ENCODE results near the gene MESD. TPM values are rescaled to one million over a fixed set of nuclear protein-coding genes. Genes with fewer than 3 reads are reported as not detected.

Gene MESD
- total RNA-seq, 1 experiment from 2014 or later: 21.9 TPM

DNA sequence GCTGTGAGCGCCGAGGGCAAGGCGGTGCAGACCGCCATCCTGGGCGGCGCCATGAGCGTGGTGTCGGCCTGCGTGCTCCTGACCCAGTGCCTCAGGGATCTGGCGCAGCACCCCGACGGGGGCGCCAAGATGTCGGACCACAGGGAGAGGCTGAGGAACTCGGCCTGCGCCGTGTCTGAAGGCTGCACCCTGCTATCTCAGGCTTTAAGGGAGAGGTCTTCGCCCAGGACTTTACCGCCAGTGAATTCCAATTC is 13.4 kb upstream of the MESD start:
- DNase-seq: no peak
- BruUV-seq (replicated peaks): no TSS peak
- TF ChIP-seq EZH2 (IDR thresholded peaks at IDR 0.05; ENCODE audit: low read depth): no peak
- TF ChIP-seq, protein P1, sequence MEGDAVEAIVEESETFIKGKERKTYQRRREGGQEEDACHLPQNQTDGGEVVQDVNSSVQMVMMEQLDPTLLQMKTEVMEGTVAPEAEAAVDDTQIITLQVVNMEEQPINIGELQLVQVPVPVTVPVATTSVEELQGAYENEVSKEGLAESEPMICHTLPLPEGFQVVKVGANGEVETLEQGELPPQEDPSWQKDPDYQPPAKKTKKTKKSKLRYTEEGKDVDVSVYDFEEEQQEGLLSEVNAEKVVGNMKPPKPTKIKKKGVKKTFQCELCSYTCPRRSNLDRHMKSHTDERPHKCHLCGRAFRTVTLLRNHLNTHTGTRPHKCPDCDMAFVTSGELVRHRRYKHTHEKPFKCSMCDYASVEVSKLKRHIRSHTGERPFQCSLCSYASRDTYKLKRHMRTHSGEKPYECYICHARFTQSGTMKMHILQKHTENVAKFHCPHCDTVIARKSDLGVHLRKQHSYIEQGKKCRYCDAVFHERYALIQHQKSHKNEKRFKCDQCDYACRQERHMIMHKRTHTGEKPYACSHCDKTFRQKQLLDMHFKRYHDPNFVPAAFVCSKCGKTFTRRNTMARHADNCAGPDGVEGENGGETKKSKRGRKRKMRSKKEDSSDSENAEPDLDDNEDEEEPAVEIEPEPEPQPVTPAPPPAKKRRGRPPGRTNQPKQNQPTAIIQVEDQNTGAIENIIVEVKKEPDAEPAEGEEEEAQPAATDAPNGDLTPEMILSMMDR (conservative IDR thresholded peaks at IDR 0.05): no peak
- Histone ChIP-seq H2AFZ (no peak overlapping the region), H4K20me1 (ENCODE audit: insufficient read depth) (no peaks in the 10 kb centered on the region; the same call in 1 of the 2 replicates), H3K79me2 (ENCODE audit: low read depth) (peaks cover 63% of the 10 kb centered on the region), H3K9me3 (ENCODE audit: insufficient read depth, low read depth) (no peaks in the 10 kb centered on the region), H3K9me2 (ENCODE audit: insufficient read depth) (no peaks in the 10 kb centered on the region), H3K4me2 (peak overlapping the region; percentile 93), H3K4me3 (peak overlapping the region; percentile 76; the same call in 1 of the 2 replicates), H3K27me3 (ENCODE audit: insufficient read depth, low read depth) (no peaks in the 10 kb centered on the region), H3K27ac (no peak overlapping the region), H3K4me1 (replicated peaks; ENCODE audit: insufficient read depth) (peaks cover 18% of the 10 kb centered on the region), H3K36me3 (ENCODE audit: low read depth) (no peaks in the 10 kb centered on the region), H3F3A (ENCODE audit: insufficient read depth, low read depth) (peaks cover 19% of the 10 kb centered on the region)
- intact Hi-C loops (cut with micrococcal nuclease; ENCODE audit: unreplicated experiment): loop anchor here (5.0 kb wide), 1 partner anchor 104 kb away; no protein-coding TSS in a partner anchor
- ChIA-PET CTCF (no interaction called here), POLR2A (ENCODE audit: unreplicated experiment) (no interaction called here)

DNA sequence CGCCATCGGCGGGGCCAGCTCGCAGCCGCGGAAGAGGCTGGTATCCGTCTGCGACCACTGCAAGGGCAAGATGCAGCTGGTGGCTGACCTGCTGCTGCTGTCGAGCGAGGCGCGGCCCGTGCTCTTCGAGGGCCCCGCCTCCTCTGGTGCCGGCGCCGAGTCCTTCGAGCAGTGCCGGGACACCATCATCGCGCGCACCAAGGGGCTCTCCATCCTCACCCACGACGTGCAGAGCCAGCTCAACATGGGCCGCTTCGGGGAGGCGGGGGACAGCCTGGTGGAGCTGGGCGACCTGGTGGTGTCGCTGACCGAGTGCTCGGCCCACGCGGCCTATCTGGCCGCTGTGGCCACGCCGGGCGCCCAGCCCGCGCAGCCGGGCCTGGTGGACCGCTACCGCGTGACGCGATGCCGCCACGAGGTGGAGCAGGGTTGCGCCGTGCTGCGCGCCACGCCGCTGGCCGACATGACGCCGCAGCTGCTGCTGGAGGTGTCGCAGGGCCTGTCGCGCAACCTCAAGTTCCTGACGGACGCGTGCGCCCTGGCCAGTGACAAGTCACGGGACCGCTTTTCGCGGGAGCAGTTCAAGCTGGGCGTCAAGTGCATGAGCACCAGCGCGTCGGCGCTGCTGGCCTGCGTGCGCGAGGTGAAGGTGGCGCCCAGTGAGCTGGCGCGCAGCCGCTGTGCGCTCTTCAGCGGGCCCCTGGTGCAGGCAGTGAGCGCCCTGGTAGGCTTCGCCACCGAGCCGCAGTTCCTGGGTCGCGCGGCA is 12.9 kb upstream of the MESD start:
- intact Hi-C loops (cut with micrococcal nuclease; ENCODE audit: unreplicated experiment): loop anchor here (5.0 kb wide), 1 partner anchor 105 kb away; no protein-coding TSS in a partner anchor
- TF ChIP-seq, protein P1 (conservative IDR thresholded peaks at IDR 0.05): no peak
- TF ChIP-seq EZH2 (IDR thresholded peaks at IDR 0.05; ENCODE audit: low read depth): no peak
- BruUV-seq (replicated peaks): no TSS peak
- Histone ChIP-seq H3K9me3 (ENCODE audit: insufficient read depth, low read depth) (no peaks in the 10 kb centered on the region), H3K9me2 (ENCODE audit: insufficient read depth) (no peaks in the 10 kb centered on the region), H3K4me1 (replicated peaks; ENCODE audit: insufficient read depth) (peaks cover 18% of the 10 kb centered on the region), H2AFZ (no peak overlapping the region; the same call in 1 of the 2 replicates), H3K27me3 (ENCODE audit: insufficient read depth, low read depth) (no peaks in the 10 kb centered on the region), H3K36me3 (ENCODE audit: low read depth) (no peaks in the 10 kb centered on the region), H3K79me2 (ENCODE audit: low read depth) (peaks cover 58% of the 10 kb centered on the region), H3K4me2 (peak overlapping the region; percentile 93), H4K20me1 (ENCODE audit: insufficient read depth) (no peaks in the 10 kb centered on the region; the same call in 1 of the 2 replicates), H3F3A (ENCODE audit: insufficient read depth, low read depth) (peaks cover 19% of the 10 kb centered on the region), H3K4me3 (peak overlapping the region; percentile 76), H3K27ac (no peak overlapping the region)
- ChIA-PET CTCF (no interaction called here), POLR2A (ENCODE audit: unreplicated experiment) (no interaction called here)
- DNase-seq: no peak

DNA sequence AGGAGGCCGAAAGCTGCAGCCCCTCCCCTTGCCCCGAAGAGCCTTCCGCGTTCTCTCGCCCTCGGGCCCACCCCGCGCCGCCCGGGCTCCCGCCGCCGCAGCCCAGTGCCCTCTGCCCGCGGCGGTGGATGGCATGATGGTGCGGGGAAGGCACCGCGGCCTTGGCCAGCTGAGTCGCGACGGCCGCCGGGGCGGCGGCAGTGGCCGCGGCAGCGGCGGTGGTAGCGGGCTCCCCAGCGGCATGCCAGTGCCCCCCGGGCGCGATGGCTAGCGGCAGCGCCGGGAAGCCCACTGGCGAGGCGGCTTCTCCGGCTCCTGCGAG is 12.4 kb upstream of the MESD start:
- no peaks in the 10 kb centered on the region for H3K9me2 ChIP-seq (ENCODE audit: insufficient read depth)
- H3K36me3 ChIP-seq (ENCODE audit: low read depth): no peaks in the 10 kb centered on the region
- H3K4me1 ChIP-seq (replicated peaks; ENCODE audit: insufficient read depth): peaks cover 18% of the 10 kb centered on the region
- peaks cover 19% of the 10 kb centered on the region for H3F3A ChIP-seq (ENCODE audit: insufficient read depth, low read depth)
- CTCF ChIA-PET: no interaction called here
- intact Hi-C loops (cut with micrococcal nuclease; ENCODE audit: unreplicated experiment): loop anchor here (5.0 kb wide), 1 partner anchor 105 kb away; no protein-coding TSS in a partner anchor
- TF ChIP-seq, protein P1 (conservative IDR thresholded peaks at IDR 0.05): no peak
- TF ChIP-seq EZH2 (IDR thresholded peaks at IDR 0.05; ENCODE audit: low read depth): no peak
- POLR2A ChIA-PET (ENCODE audit: unreplicated experiment): interaction anchor here (0.7 to 0.9 kb wide), 2 partner anchors 90 to 547 kb away, joined by 3 read pairs; no protein-coding TSS in a partner anchor
- H2AFZ ChIP-seq: peak overlapping the region; percentile 75
- peak overlapping the region; percentile 93 for H3K4me2 ChIP-seq
- peaks cover 52% of the 10 kb centered on the region for H3K79me2 ChIP-seq (ENCODE audit: low read depth)
- H3K27me3 ChIP-seq (ENCODE audit: insufficient read depth, low read depth): no peaks in the 10 kb centered on the region
- peak overlapping the region; percentile 83; the same call in 1 of the 2 replicates for H3K27ac ChIP-seq
- DNase-seq: peak in 1 of 2 experiments; percentile 39
- H3K9me3 ChIP-seq (ENCODE audit: insufficient read depth, low read depth): no peaks in the 10 kb centered on the region
- BruUV-seq (replicated peaks): no TSS peak
- H3K4me3 ChIP-seq: peak overlapping the region; percentile 76
- H4K20me1 ChIP-seq (ENCODE audit: insufficient read depth): no peaks in the 10 kb centered on the region; the same call in 1 of the 2 replicates

Data from PC-9 (cell line).